OCI-LY1 (cell line): ENCODE data around the gene KLHL25.

Experiments used
- H2AFZ ChIP-seq: fragments of 200-600 bp; sonication (generic), shearing (Covaris generic); 2 replicates; pipeline ENCODE4 v1.6.0; 2014; ENCODE audit warnings: antibody characterized with exemption, mild to moderate bottlenecking, low read length
- H3F3A ChIP-seq: fragments of 200-600 bp; sonication (generic), shearing (Covaris generic); 2 replicates; pipeline ENCODE4 v1.6.0; 2014; ENCODE audit warnings: mild to moderate bottlenecking, antibody characterized with exemption, low read length, moderate library complexity; ENCODE audit not compliant: insufficient read depth
- H3K27ac ChIP-seq: fragments of 200-600 bp; sonication (generic); 2 replicates; pipeline ENCODE4 v1.5.1; 2014; ENCODE audit warnings: low read length, mixed run types, mild to moderate bottlenecking, low read depth; ENCODE audit not compliant: poor library complexity, severe bottlenecking
- H3K27me3 ChIP-seq: fragments of 200-600 bp; sonication (generic); 2 replicates; pipeline ENCODE4 v1.6.0; 2014; ENCODE audit warnings: antibody characterized with exemption, mild to moderate bottlenecking, low read length, moderate library complexity; ENCODE audit not compliant: insufficient read depth
- H3K36me3 ChIP-seq: fragments of 200-600 bp; sonication (generic); 2 replicates; pipeline ENCODE4 v1.6.1; 2014; ENCODE audit warnings: mild to moderate bottlenecking, antibody characterized with exemption, low read length, moderate library complexity, mixed read lengths; ENCODE audit not compliant: insufficient read depth
- H3K4me1 ChIP-seq: fragments of 200-600 bp; sonication (generic); 2 replicates; pipeline ENCODE4 v1.5.1; 2014; ENCODE audit warnings: mild to moderate bottlenecking, low read length, moderate library complexity; ENCODE audit not compliant: insufficient read depth, severe bottlenecking
- H3K4me2 ChIP-seq: fragments of 200-600 bp; sonication (generic), shearing (Covaris generic); 2 replicates; pipeline ENCODE4 v1.6.1; 2014; ENCODE audit warnings: low read length
- H3K4me3 ChIP-seq: fragments of 200-600 bp; sonication (generic); 2 replicates; pipeline ENCODE4 v1.5.1; 2014; ENCODE audit warnings: low read length, low read depth, mild to moderate bottlenecking, mixed read lengths; ENCODE audit not compliant: poor library complexity, severe bottlenecking
- H3K79me2 ChIP-seq: fragments of 200-600 bp; shearing (Covaris generic); 2 replicates; pipeline ENCODE4 v1.6.1; 2016; ENCODE audit warnings: mixed run types, low read length, mixed read lengths; ENCODE audit not compliant: insufficient read depth
- H3K9ac ChIP-seq: fragments of 200-600 bp; sonication (generic), shearing (Covaris generic); 2 replicates; pipeline ENCODE4 v1.6.1; 2014; ENCODE audit warnings: mild to moderate bottlenecking, low read length, mixed read lengths
- H3K9me2 ChIP-seq: fragments of 200-600 bp; sonication (generic), shearing (Covaris generic); 2 replicates; pipeline ENCODE4 v1.6.1; 2014; ENCODE audit warnings: low read depth, mild to moderate bottlenecking, low read length, mixed read lengths
- H3K9me3 ChIP-seq: fragments of 200-600 bp; shearing (Covaris generic); 2 replicates; pipeline ENCODE4 v1.6.1; 2014; ENCODE audit warnings: low read length, mixed read lengths
- H4K20me1 ChIP-seq: fragments of 200-600 bp; sonication (generic), shearing (Covaris generic); 2 replicates; pipeline ENCODE4 v1.6.0; 2016; ENCODE audit warnings: mild to moderate bottlenecking, low read length; ENCODE audit not compliant: insufficient read depth
- CTCF ChIP-seq: fragments of 200-600 bp; sonication (generic), shearing (Covaris generic); IDR thresholded peaks from 2 replicates; pipeline ENCODE4 v1.5.1; 2017; ENCODE audit warnings: mild to moderate bottlenecking, antibody characterized with exemption, low read length, moderate library complexity, mixed read lengths
- EZH2 ChIP-seq: fragments of 200-600 bp; sonication (generic), shearing (Covaris generic); IDR thresholded peaks from 2 replicates; pipeline ENCODE4 v1.8.0; 2017; ENCODE audit warnings: borderline replicate concordance, mixed run types, mild to moderate bottlenecking, antibody characterized with exemption, low read length, moderate library complexity, mixed read lengths

The KLHL25 gene

GRCh38 chr15:85771271-85771670 lies 23.5 kb downstream of the KLHL25 start:
- no peak overlapping the region for H2AFZ ChIP-seq
- no peak overlapping the region for H3K4me3 ChIP-seq
- no peaks in the 10 kb centered on the region for H4K20me1 ChIP-seq
- no peaks in the 10 kb centered on the region for H3K4me1 ChIP-seq
- H3K27me3 ChIP-seq = no peaks in the 10 kb centered on the region
- H3K4me2 ChIP-seq = no peak overlapping the region
- H3K9ac ChIP-seq = no peak overlapping the region
- no peaks in the 10 kb centered on the region for H3K36me3 ChIP-seq
- H3F3A ChIP-seq = no peaks in the 10 kb centered on the region
- H3K9me2 ChIP-seq = no peaks in the 10 kb centered on the region
- no peak overlapping the region for H3K27ac ChIP-seq
- no peak for TF ChIP-seq EZH2
- TF ChIP-seq CTCF = no peak
- no peaks in the 10 kb centered on the region for H3K9me3 ChIP-seq
- H3K79me2 ChIP-seq = no peaks in the 10 kb centered on the region

GRCh38 chr15:85770096-85771041 lies 24.4 kb downstream of the KLHL25 start:
- no peaks in the 10 kb centered on the region for H3F3A ChIP-seq
- no peak overlapping the region for H3K4me2 ChIP-seq
- H3K27ac ChIP-seq = no peak overlapping the region
- no peaks in the 10 kb centered on the region for H4K20me1 ChIP-seq
- no peak overlapping the region for H3K9ac ChIP-seq
- H3K4me1 ChIP-seq = no peaks in the 10 kb centered on the region
- no peaks in the 10 kb centered on the region for H3K9me2 ChIP-seq
- no peak overlapping the region for H2AFZ ChIP-seq
- H3K36me3 ChIP-seq = no peaks in the 10 kb centered on the region
- no peaks in the 10 kb centered on the region for H3K9me3 ChIP-seq
- H3K27me3 ChIP-seq = no peaks in the 10 kb centered on the region
- no peaks in the 10 kb centered on the region for H3K79me2 ChIP-seq
- TF ChIP-seq EZH2 (no peak), CTCF (no peak)
- H3K4me3 ChIP-seq = no peak overlapping the region

GRCh38 chr15:85769182-85769900 lies 25.4 kb downstream of the KLHL25 start:
- Histone ChIP-seq H3K9ac (no peak overlapping the region), H3K9me2 (no peaks in the 10 kb centered on the region), H3K27ac (no peak overlapping the region), H3K36me3 (no peaks in the 10 kb centered on the region), H3F3A (no peaks in the 10 kb centered on the region), H4K20me1 (no peaks in the 10 kb centered on the region), H3K79me2 (no peaks in the 10 kb centered on the region), H3K9me3 (no peaks in the 10 kb centered on the region), H3K4me3 (no peak overlapping the region), H2AFZ (no peak overlapping the region), H3K4me2 (no peak overlapping the region), H3K4me1 (no peaks in the 10 kb centered on the region), H3K27me3 (no peaks in the 10 kb centered on the region)
- TF ChIP-seq CTCF (no peak), EZH2 (no peak)
